Measurements from ENCODE around the gene STK38L.
A peak's percentile ranks its signal among the peaks of the same experiment; 100 is the strongest.

STK38L gene

GRCh38 chr12:27243804-27244688 lies at the start of gene STK38L:
Gene STK38L, plus strand, starts transcription at chr12:27244286. Its CDS starts 53,435 bp downstream, at chr12:27297721.
- in situ Hi-C loops (cut with MboI; ENCODE audit: low pct_unique_long_range_greater_than_20kb, low sequenced_read_pairs, unreplicated experiment) = no loop called here
- peak; percentile 17 for TF ChIP-seq CTCF (IDR thresholded peaks at IDR 0.05; ENCODE audit: extremely low read depth, insufficient read depth, missing control alignments)

GRCh38 chr12:27194644-27195043 lies 49.4 kb upstream of the STK38L start:
- DNase-seq (ENCODE audit: low spot score) = no peak
- in situ Hi-C loops (cut with MboI; ENCODE audit: low pct_unique_long_range_greater_than_20kb, low sequenced_read_pairs, unreplicated experiment) = no loop called here
- no peak for TF ChIP-seq CTCF (IDR thresholded peaks at IDR 0.05; ENCODE audit: extremely low read depth, insufficient read depth, missing control alignments)

More at GRCh38 chr12:27243804-27244688, at the start of gene STK38L:
- DNase-seq (ENCODE audit: low spot score) = peak; percentile 89

GRCh38 chr12:27198036-27198435 lies 46.0 kb upstream of the STK38L start:
- no peak for DNase-seq (ENCODE audit: low spot score)
- in situ Hi-C loops (cut with MboI; ENCODE audit: low pct_unique_long_range_greater_than_20kb, low sequenced_read_pairs, unreplicated experiment) = no loop called here
- no peak for TF ChIP-seq CTCF (IDR thresholded peaks at IDR 0.05; ENCODE audit: extremely low read depth, insufficient read depth, missing control alignments)

GRCh38 chr12:27199638-27200300 lies 44.3 kb upstream of the STK38L start:
- DNase-seq (ENCODE audit: low spot score) = no peak
- no peak for TF ChIP-seq CTCF (IDR thresholded peaks at IDR 0.05; ENCODE audit: extremely low read depth, insufficient read depth, missing control alignments)
- in situ Hi-C loops (cut with MboI; ENCODE audit: low pct_unique_long_range_greater_than_20kb, low sequenced_read_pairs, unreplicated experiment) = no loop called here

- in situ Hi-C loops (cut with MboI; ENCODE audit: low pct_unique_long_range_greater_than_20kb, low sequenced_read_pairs, unreplicated experiment) = no loop called here
- no peak for TF ChIP-seq CTCF (IDR thresholded peaks at IDR 0.05; ENCODE audit: extremely low read depth, insufficient read depth, missing control alignments)
- no peak for DNase-seq (ENCODE audit: low spot score)
Observed at GRCh38 chr12:27201169-27201568, 42.9 kb upstream of the STK38L start.

GRCh38 chr12:27206801-27207502 lies 37.1 kb upstream of the STK38L start:
- no peak for DNase-seq (ENCODE audit: low spot score)
- no peak for TF ChIP-seq CTCF (IDR thresholded peaks at IDR 0.05; ENCODE audit: extremely low read depth, insufficient read depth, missing control alignments)
- in situ Hi-C loops (cut with MboI; ENCODE audit: low pct_unique_long_range_greater_than_20kb, low sequenced_read_pairs, unreplicated experiment) = no loop called here

All from GM13977 (cell line).